B cell (primary cell): ENCODE results near the gene OR6B2. TPM values are rescaled to one million over a fixed set of nuclear protein-coding genes. Genes with fewer than 3 reads are reported as not detected.

ENCODE experiments used
- ATAC-seq: fragments of 200-7000 bp; cut with Tn5 transposase; one replicate; pipeline ENCODE4 v1.10.0; 2021; ENCODE audit warnings: low read depth, mild to moderate bottlenecking, moderate number of reproducible peaks, moderate library complexity
- CTCF ChIA-PET: fragments of 350-600 bp; sonication (Branson Sonifier 250); formaldehyde crosslinking; loops from one replicate; lab custom pipeline; 2021; ENCODE audit warnings: antibody characterized with exemption, inconsistent platforms; lab: Charles Lee
- POLR2A ChIA-PET: fragments of 350-600 bp; sonication (Branson Sonifier 250); formaldehyde crosslinking; loops from one replicate; lab custom pipeline; 2021; ENCODE audit warnings: antibody characterized with exemption; lab: Charles Lee
- DNase-seq: peaks from one replicate; pipeline ENCODE4 v3.0.0; 2013
- H2AFZ ChIP-seq: 2 replicates; pipeline ENCODE4 v1.6.1; 2012; ENCODE audit warnings: mild to moderate bottlenecking, low read depth, low read length; ENCODE audit not compliant: insufficient read depth, poor library complexity, severe bottlenecking
- H3K27ac ChIP-seq, 2 donors: 1 replicate in 1 of 2; 2 replicates in 1 of 2; pipeline ENCODE4 v1.5.1; 2012 to 2013; ENCODE audit warnings: low read length in 2 of 2, mild to moderate bottlenecking in 2 of 2, moderate library complexity in 1 of 2
- H3K27me3 ChIP-seq, 4 experiments: fragments of 200-600 bp in 1 of 4; sonication (generic) in 1 of 4; replicated peaks in 1 of 4; 1 replicate in 2 of 4; 2 replicates in 2 of 4; pipeline versions ENCODE4 v1.6.1 to v1.7.0; 2013 to 2016; ENCODE audit warnings: low read length in 3 of 4, mild to moderate bottlenecking in 2 of 4, mixed read lengths in 1 of 4, moderate library complexity in 1 of 4; ENCODE audit not compliant: insufficient read depth in 4 of 4, control insufficient read depth in 3 of 4; ENCODE audit errors: control extremely low read depth in 1 of 4
- H3K36me3 ChIP-seq, 2 experiments: replicated peaks in 1 of 2; 1 replicate in 1 of 2; 2 replicates in 1 of 2; pipeline versions ENCODE4 v1.6.1 to v1.7.1; 2013; ENCODE audit warnings: low read length in 1 of 2; ENCODE audit not compliant: insufficient read depth in 2 of 2, control insufficient read depth in 1 of 2; ENCODE audit errors: control extremely low read depth in 1 of 2, extremely low read depth in 1 of 2
- H3K4me1 ChIP-seq, 2 donors: fragments of 200-600 bp in 1 of 2; sonication (generic) in 1 of 2; 1 replicate in 1 of 2; 2 replicates in 1 of 2; pipeline versions ENCODE4 v1.5.1 to v1.6.1; 2013 to 2017; ENCODE audit warnings: low read length in 2 of 2; ENCODE audit not compliant: control insufficient read depth in 2 of 2, insufficient read depth in 2 of 2
- H3K4me2 ChIP-seq: replicated peaks from 2 replicates; pipeline ENCODE3; 2012; ENCODE audit warnings: mild to moderate bottlenecking, low read depth, low read length; ENCODE audit not compliant: poor library complexity, severe bottlenecking
- H3K4me3 ChIP-seq, 5 experiments: fragments of 200-600 bp in 1 of 5; sonication (generic) in 1 of 5; 1 replicate in 3 of 5; 2 replicates in 2 of 5; pipeline versions ENCODE4 v1.5.1 to v1.7.0; 2011 to 2016; ENCODE audit warnings: low read length in 4 of 5, mild to moderate bottlenecking in 4 of 5, low read depth in 2 of 5, control low read depth in 1 of 5, moderate library complexity in 1 of 5; ENCODE audit not compliant: insufficient read depth in 1 of 5; ENCODE audit errors: control extremely low read depth in 1 of 5, extremely low read depth in 1 of 5
- H3K79me2 ChIP-seq: fragments of 200-600 bp; sonication (generic); one replicate; pipeline ENCODE4 v1.6.0; 2016; ENCODE audit warnings: low read length; ENCODE audit not compliant: control insufficient read depth, insufficient read depth
- H3K9ac ChIP-seq: fragments of 200-600 bp; sonication (generic); 2 replicates; pipeline ENCODE4 v1.6.1; 2017; ENCODE audit warnings: mild to moderate bottlenecking, low read length, moderate library complexity
- H3K9me3 ChIP-seq, 3 donors: one replicate each; pipeline versions ENCODE4 v1.6.1 to v1.7.1; 2013; ENCODE audit warnings: low read length in 2 of 3; ENCODE audit not compliant: control insufficient read depth in 2 of 3, insufficient read depth in 1 of 3; ENCODE audit errors: control extremely low read depth in 1 of 3
- H4K20me1 ChIP-seq: 2 replicates; pipeline ENCODE4 v1.6.0; 2012; ENCODE audit warnings: mild to moderate bottlenecking, low read length; ENCODE audit not compliant: insufficient read depth, control insufficient read depth, poor library complexity, severe bottlenecking
- H3K27ac Mint-ChIP-seq: one replicate; pipeline ENCODE4 v1.8.0; 2021; ENCODE audit warnings: mixed read lengths
- H3K27me3 Mint-ChIP-seq: one replicate; pipeline ENCODE4 v1.8.0; 2021; ENCODE audit warnings: mixed read lengths
- H3K4me1 Mint-ChIP-seq: one replicate; pipeline ENCODE4 v1.8.0; 2021; ENCODE audit warnings: mixed read lengths
- H3K4me3 Mint-ChIP-seq: one replicate; pipeline ENCODE4 v1.8.0; 2021; ENCODE audit warnings: mixed read lengths
- H3K9me3 Mint-ChIP-seq: one replicate; pipeline ENCODE4 v1.8.0; 2022; ENCODE audit warnings: mixed read lengths; ENCODE audit not compliant: insufficient read depth
- EZH2 ChIP-seq: IDR thresholded peaks from 2 replicates; pipeline ENCODE4 v1.6.1; 2012; ENCODE audit warnings: borderline replicate concordance, low read depth, mild to moderate bottlenecking, moderate library complexity, low read length; ENCODE audit not compliant: insufficient read depth, poor library complexity, severe bottlenecking
- WGBS: methylation state at CpG from one replicate; pipeline ENCODE4 v1.1.5; 2013; ENCODE audit warnings: missing lambda C conversion rate; ENCODE audit not compliant: insufficient coverage; 5-methylcytosine and 5-hydroxymethylcytosine counted together
- intact Hi-C: fragments of 100-400 bp; cut with micrococcal nuclease; formaldehyde crosslinking; loops from one replicate; pipeline ENCODE4 v1.10.0; 2022
- polyA plus RNA-seq: library from polyadenylated mRNA; depleted of rRNA; stranded (reverse); fragments of >200 nt; gene quantifications from 2 replicates; pipeline ENCODE4 v1.2.3, GENCODE V29; 2012
- total RNA-seq, 2 donors: library from RNA; stranded (reverse); fragments of 120-200 nt in 1 of 2; gene quantifications; 1 replicate in 1 of 2; 2 replicates in 1 of 2; pipeline versions ENCODE4 v1.2.3 to v1.2.4, GENCODE V29; 2013 to 2022
- TF ChIP-seq, protein P1 (sequence below): fragments of 200-600 bp; IDR thresholded peaks from one replicate; pipeline ENCODE4 v1.8.0; 2022; ENCODE audit warnings: antibody characterized with exemption, mild to moderate bottlenecking

OR6B2 gene
- total and polyA plus RNA-seq, 2 donors (not counting 1 experiment from before 2014, with no cell fraction given) = not detected

DNA sequence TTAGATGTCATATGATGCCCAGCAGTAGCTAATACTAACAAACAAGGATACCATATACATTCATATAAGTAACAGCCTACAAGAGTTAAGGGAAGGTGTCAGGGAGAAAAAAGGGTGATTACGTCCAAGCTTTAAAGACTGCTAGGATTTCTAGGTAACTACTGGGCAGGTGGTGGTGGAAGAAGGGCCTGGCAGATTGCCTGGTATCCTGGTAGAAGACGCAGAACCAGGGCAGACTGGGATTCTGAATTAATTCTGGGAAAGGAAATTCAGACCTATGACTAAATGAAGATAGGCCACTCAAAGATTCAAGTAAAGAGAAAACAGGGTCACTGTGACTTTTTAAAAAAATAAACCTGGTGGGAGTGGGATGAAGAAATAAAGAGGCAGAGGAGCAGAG lies 36.9 kb downstream of the OR6B2 start:
- no peak for ATAC-seq

DNA sequence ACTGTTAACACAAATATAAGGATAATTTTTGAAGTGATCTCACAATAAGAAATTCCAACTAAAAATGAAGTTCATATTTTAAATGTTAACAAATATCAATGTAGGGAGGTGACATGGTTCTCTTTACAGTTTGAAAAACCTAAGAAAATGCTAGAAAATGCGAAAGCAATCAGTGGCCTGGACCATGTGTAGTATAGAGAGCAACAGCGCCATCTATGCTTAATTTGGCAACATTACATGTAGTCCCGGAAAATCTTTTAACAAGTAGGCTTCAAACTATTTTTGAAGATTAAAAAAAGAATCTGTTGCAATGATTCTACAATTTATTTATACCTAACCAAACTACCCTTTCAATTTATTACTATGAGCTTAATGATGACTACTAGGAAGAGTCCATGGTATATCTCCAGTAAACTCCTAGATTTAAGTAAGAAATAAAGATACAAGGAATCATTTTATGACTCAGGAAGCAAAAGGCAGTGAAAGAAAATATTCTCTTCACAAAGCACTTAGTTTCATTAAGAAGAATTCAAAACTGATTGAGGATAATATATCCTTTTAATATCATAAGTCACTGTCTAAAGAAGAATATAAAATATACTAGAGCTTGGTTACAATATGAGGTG lies 38.4 kb downstream of the OR6B2 start:
- Mint-ChIP-seq H3K27ac (no peak overlapping the region), H3K27me3 (no peaks in the 10 kb centered on the region), H3K4me3 (no peak overlapping the region), H3K9me3 (no peaks in the 10 kb centered on the region), H3K4me1 (no peaks in the 10 kb centered on the region)
- ATAC-seq = peak; percentile 54
- no peak overlapping the region for H3K27ac ChIP-seq
- H3K9ac ChIP-seq = no peak overlapping the region
- H3K36me3 ChIP-seq = peaks cover 1 to 39% of the 10 kb centered on the region in 2 experiments
- no peaks in the 10 kb centered on the region for H3K4me1 ChIP-seq
- peak; percentile 65 for DNase-seq
- no peaks in the 10 kb centered on the region for H3K79me2 ChIP-seq
- H2AFZ ChIP-seq = no peak overlapping the region
- no peaks in the 10 kb centered on the region for H3K27me3 ChIP-seq
- H3K9me3 ChIP-seq = no peaks in the 10 kb centered on the region
- H4K20me1 ChIP-seq = no peaks in the 10 kb centered on the region
- intact Hi-C loops = no loop called here
- POLR2A ChIA-PET = no interaction called here
- CTCF ChIA-PET = interaction anchor here (0.5 to 3.6 kb wide), 14 partner anchors 9 to 957 kb away, joined by 3 to 15 read pairs (median 4); no protein-coding TSS in a partner anchor
- no peak overlapping the region for H3K4me2 ChIP-seq
- no CpG with 5 or more reads among the region's 3 CpGs for WGBS
- no peak overlapping the region for H3K4me3 ChIP-seq
- TF ChIP-seq, protein P1, sequence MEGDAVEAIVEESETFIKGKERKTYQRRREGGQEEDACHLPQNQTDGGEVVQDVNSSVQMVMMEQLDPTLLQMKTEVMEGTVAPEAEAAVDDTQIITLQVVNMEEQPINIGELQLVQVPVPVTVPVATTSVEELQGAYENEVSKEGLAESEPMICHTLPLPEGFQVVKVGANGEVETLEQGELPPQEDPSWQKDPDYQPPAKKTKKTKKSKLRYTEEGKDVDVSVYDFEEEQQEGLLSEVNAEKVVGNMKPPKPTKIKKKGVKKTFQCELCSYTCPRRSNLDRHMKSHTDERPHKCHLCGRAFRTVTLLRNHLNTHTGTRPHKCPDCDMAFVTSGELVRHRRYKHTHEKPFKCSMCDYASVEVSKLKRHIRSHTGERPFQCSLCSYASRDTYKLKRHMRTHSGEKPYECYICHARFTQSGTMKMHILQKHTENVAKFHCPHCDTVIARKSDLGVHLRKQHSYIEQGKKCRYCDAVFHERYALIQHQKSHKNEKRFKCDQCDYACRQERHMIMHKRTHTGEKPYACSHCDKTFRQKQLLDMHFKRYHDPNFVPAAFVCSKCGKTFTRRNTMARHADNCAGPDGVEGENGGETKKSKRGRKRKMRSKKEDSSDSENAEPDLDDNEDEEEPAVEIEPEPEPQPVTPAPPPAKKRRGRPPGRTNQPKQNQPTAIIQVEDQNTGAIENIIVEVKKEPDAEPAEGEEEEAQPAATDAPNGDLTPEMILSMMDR = peak; percentile 98
- no peak for TF ChIP-seq EZH2

More for the DNA sequence above, 36.9 kb downstream of the OR6B2 start:
- intact Hi-C loops = no loop called here
- Histone ChIP-seq H4K20me1 (no peaks in the 10 kb centered on the region), H3K4me2 (no peak overlapping the region), H3K27ac (no peak overlapping the region), H3K4me3 (no peak overlapping the region), H2AFZ (no peak overlapping the region), H3K27me3 (no peaks in the 10 kb centered on the region), H3K9ac (no peak overlapping the region), H3K36me3 (peaks cover 1 to 34% of the 10 kb centered on the region in 2 experiments), H3K79me2 (no peaks in the 10 kb centered on the region), H3K4me1 (no peaks in the 10 kb centered on the region), H3K9me3 (no peaks in the 10 kb centered on the region)
- WGBS = 100% methylated on average over 1 of the region's 2 CpGs
- ChIA-PET POLR2A (no interaction called here), CTCF (interaction anchor here (1.3 to 2.8 kb wide), 2 partner anchors 28 to 849 kb away, joined by 3 to 9 read pairs; no protein-coding TSS in a partner anchor)
- Mint-ChIP-seq H3K27ac (no peak overlapping the region), H3K4me1 (no peaks in the 10 kb centered on the region), H3K4me3 (no peak overlapping the region), H3K27me3 (no peaks in the 10 kb centered on the region), H3K9me3 (no peaks in the 10 kb centered on the region)
- TF ChIP-seq EZH2 = no peak
- TF ChIP-seq, protein P1 = no peak
- DNase-seq = no peak
